HEK293T (cell line): Measurements from ENCODE around the gene LMAN2.

ENCODE experiments used
- ARNT ChIP-seq: fragments of 450-650 bp; IDR thresholded peaks from 2 replicates; pipeline ENCODE4 v1.6.1; 2017; ENCODE audit warnings: mild to moderate bottlenecking
- BHLHE40 ChIP-seq: fragments of 450-650 bp; IDR thresholded peaks from 2 replicates; pipeline ENCODE4 v1.6.1; 2016; ENCODE audit warnings: mild to moderate bottlenecking, moderate library complexity, borderline replicate concordance
- ELF4 ChIP-seq: fragments of 450-650 bp; IDR thresholded peaks from 2 replicates; pipeline ENCODE4 v1.6.1; 2017; ENCODE audit warnings: antibody characterized with exemption
- FOXA1 ChIP-seq: fragments of 450-650 bp; IDR thresholded peaks from 2 replicates; pipeline ENCODE4 v1.6.1; 2016; ENCODE audit warnings: mild to moderate bottlenecking
- FOXK2 ChIP-seq: fragments of 450-650 bp; IDR thresholded peaks from 2 replicates; pipeline ENCODE4 v1.6.1; 2016; ENCODE audit warnings: mild to moderate bottlenecking
- FOXM1 ChIP-seq: fragments of 450-650 bp; IDR thresholded peaks from 2 replicates; pipeline ENCODE4 v1.6.1; 2017; ENCODE audit warnings: mild to moderate bottlenecking, borderline replicate concordance
- HDGF ChIP-seq: fragments of 450-650 bp; IDR thresholded peaks from 2 replicates; pipeline ENCODE4 v1.6.1; 2017; ENCODE audit warnings: antibody characterized with exemption, borderline replicate concordance
- LEF1 ChIP-seq: fragments of 450-650 bp; IDR thresholded peaks from 2 replicates; pipeline ENCODE4 v1.6.1; 2017; ENCODE audit warnings: mild to moderate bottlenecking, borderline replicate concordance
- NFRKB ChIP-seq: fragments of 450-650 bp; IDR thresholded peaks from 2 replicates; pipeline ENCODE4 v1.6.1; 2016; ENCODE audit warnings: mild to moderate bottlenecking, moderate library complexity
- SP1 ChIP-seq: fragments of 450-650 bp; IDR thresholded peaks from 2 replicates; pipeline ENCODE4 v1.6.1; 2017
- SUZ12 ChIP-seq: fragments of 450-650 bp; IDR thresholded peaks from 2 replicates; pipeline ENCODE4 v1.6.1; 2016; ENCODE audit warnings: mild to moderate bottlenecking
- TARDBP ChIP-seq: fragments of 450-650 bp; IDR thresholded peaks from 2 replicates; pipeline ENCODE4 v1.6.1; 2016
- ZNF384 ChIP-seq: fragments of 450-650 bp; IDR thresholded peaks from 2 replicates; pipeline ENCODE4 v1.6.1; 2016

GRCh38 chr5:177361418-177362291 lies 10.2 kb upstream of the LMAN2 start:
- no peak for TF ChIP-seq FOXA1
- TF ChIP-seq FOXK2 = no peak
- no peak for TF ChIP-seq TARDBP
- no peak for TF ChIP-seq SUZ12
- no peak for TF ChIP-seq FOXM1
- TF ChIP-seq SP1 = no peak
- no peak for TF ChIP-seq BHLHE40
- TF ChIP-seq LEF1 = no peak
- TF ChIP-seq HDGF = no peak
- no peak for TF ChIP-seq ELF4
- TF ChIP-seq NFRKB = no peak
- no peak for TF ChIP-seq ARNT
- TF ChIP-seq ZNF384 = no peak
